GM23338 (cell line): ENCODE results near the gene TTC17. TPM values are rescaled to one million over a fixed set of nuclear protein-coding genes. Genes with fewer than 3 reads are reported as not detected.
"Not testable (repeated sequence)": the region's sequence is repeated elsewhere in the genome, so short reads cannot be mapped to it uniquely, and the experiment has no call there.

Source experiments
- ATAC-seq: fragments of 200-7000 bp; cut with Tn5 transposase; 3 replicates; pipeline ENCODE4 v1.9.1; 2020
- DNase-seq: peaks from one replicate; pipeline ENCODE4 v3.0.0-alpha.2; 2015; ENCODE audit warnings: low spot score
- H2AFZ ChIP-seq: fragments of 200-600 bp; sonication (generic); 2 replicates; pipeline ENCODE4 v1.8.0; 2016; ENCODE audit warnings: antibody characterized with exemption, mild to moderate bottlenecking, moderate library complexity
- H3F3A ChIP-seq: fragments of 200-600 bp; sonication (generic); replicated peaks from 2 replicates; pipeline ENCODE4 v1.8.0; 2017; ENCODE audit warnings: antibody characterized with exemption, mixed run types, low read depth
- H3K27ac ChIP-seq: fragments of 200-600 bp; sonication (generic); 2 replicates; pipeline ENCODE4 v1.6.1; 2016; ENCODE audit warnings: low read depth
- H3K27me3 ChIP-seq: fragments of 200-600 bp; sonication (generic); 2 replicates; pipeline ENCODE4 v1.8.0; 2016; ENCODE audit warnings: mild to moderate bottlenecking, mixed run types, moderate library complexity; ENCODE audit not compliant: insufficient read depth
- H3K36me3 ChIP-seq: fragments of 200-600 bp; sonication (generic); 2 replicates; pipeline ENCODE4 v1.8.0; 2016; ENCODE audit warnings: mild to moderate bottlenecking; ENCODE audit not compliant: insufficient read depth
- H3K4me1 ChIP-seq: fragments of 200-600 bp; sonication (generic); 2 replicates; pipeline ENCODE4 v1.8.0; 2016; ENCODE audit warnings: mild to moderate bottlenecking, moderate library complexity; ENCODE audit not compliant: insufficient read depth
- H3K4me2 ChIP-seq: fragments of 200-600 bp; sonication (generic); 2 replicates; pipeline ENCODE4 v1.7.1; 2017; ENCODE audit warnings: mixed run types
- H3K4me3 ChIP-seq: fragments of 200-600 bp; sonication (generic); 2 replicates; pipeline ENCODE4 v1.6.1; 2016; ENCODE audit warnings: mixed run types
- H3K79me2 ChIP-seq: fragments of 200-600 bp; sonication (generic); replicated peaks from 2 replicates; pipeline ENCODE4 v1.8.0; 2017; ENCODE audit warnings: mild to moderate bottlenecking; ENCODE audit not compliant: insufficient read depth
- H3K9me2 ChIP-seq: fragments of 200-600 bp; sonication (generic); 2 replicates; pipeline ENCODE4 v1.8.0; 2017; ENCODE audit not compliant: insufficient read depth
- H4K20me1 ChIP-seq: fragments of 200-600 bp; sonication (generic); replicated peaks from 2 replicates; pipeline ENCODE4 v1.8.0; 2017; ENCODE audit warnings: mild to moderate bottlenecking; ENCODE audit not compliant: insufficient read depth
- H3K27ac Mint-ChIP-seq: 2 replicates; pipeline ENCODE4 v1.8.0; 2020; ENCODE audit warnings: inconsistent platforms, mild to moderate bottlenecking, moderate library complexity, mixed read lengths
- H3K27me3 Mint-ChIP-seq: 3 replicates; pipeline ENCODE4 v1.8.0; 2022; ENCODE audit warnings: low read depth, mild to moderate bottlenecking, moderate library complexity, mixed read lengths, inconsistent platforms; ENCODE audit not compliant: insufficient read depth, poor library complexity
- H3K36me3 Mint-ChIP-seq: 3 replicates; pipeline ENCODE4 v1.8.0; 2021; ENCODE audit warnings: low read depth, mild to moderate bottlenecking, inconsistent platforms, moderate library complexity, mixed read lengths
- H3K4me1 Mint-ChIP-seq: 3 replicates; pipeline ENCODE4 v1.8.0; 2020; ENCODE audit warnings: mild to moderate bottlenecking, inconsistent platforms, mixed read lengths
- H3K4me3 Mint-ChIP-seq: 3 replicates; pipeline ENCODE4 v1.8.0; 2021; ENCODE audit warnings: moderate library complexity, mild to moderate bottlenecking, inconsistent platforms, mixed read lengths
- H3K9me3 Mint-ChIP-seq: 3 replicates; pipeline ENCODE4 v1.8.0; 2020; ENCODE audit warnings: moderate library complexity, mild to moderate bottlenecking, inconsistent platforms, mixed read lengths
- CREB1 ChIP-seq: fragments of 250-450 bp; sonication (Bioruptor Pico); IDR thresholded peaks from 2 replicates; pipeline ENCODE4 v1.5.0; 2020; ENCODE audit warnings: low read depth, mild to moderate bottlenecking, moderate library complexity
- CTCF ChIP-seq, 2 experiments: fragments of 200-600 bp in 1 of 2; sonication (generic) in 1 of 2; conservative IDR thresholded peaks; 2 replicates each; pipeline versions ENCODE4 v1.5.1 to v1.6.1; 2016 to 2017; ENCODE audit warnings: antibody characterized with exemption in 2 of 2, low read depth in 2 of 2, mild to moderate bottlenecking in 2 of 2, moderate library complexity in 1 of 2
- EZH2 ChIP-seq: fragments of 200-600 bp; sonication (generic); IDR thresholded peaks from one replicate; pipeline ENCODE4 v1.8.0; 2017; ENCODE audit warnings: antibody characterized with exemption, mild to moderate bottlenecking, low read depth; ENCODE audit not compliant: unreplicated experiment
- ZNF114 ChIP-seq: fragments of 250-450 bp; sonication (Bioruptor Pico); IDR thresholded peaks from 2 replicates; pipeline ENCODE4 v1.5.0; 2020; ENCODE audit warnings: mild to moderate bottlenecking, moderate library complexity
- ZNF462 ChIP-seq: fragments of 250-450 bp; sonication (Bioruptor Pico); IDR thresholded peaks from 2 replicates; pipeline ENCODE4 v1.5.0; 2020; ENCODE audit warnings: mild to moderate bottlenecking, moderate library complexity
- polyA plus RNA-seq: library from polyadenylated mRNA; unstranded; fragments of >200 nt; fragmentation: Nextera tagmentation; extraction: Ambion mirVana; gene quantifications from 2 replicates; pipeline ENCODE4 v1.2.1, GENCODE V29; 2016
- total RNA-seq: library from RNA; depleted of rRNA; stranded (reverse); fragments of >200 nt; shearing (Covaris generic); gene quantifications from 2 replicates; pipeline ENCODE4 v1.2.3, GENCODE V29; 2014

The TTC17 gene
- total and polyA plus RNA-seq, 2 experiments from 2014 or later, result 59.3 to 87.9 TPM

- Histone ChIP-seq H3K4me3 (no peak overlapping the region), H3K4me1 (no peaks in the 10 kb centered on the region), H3F3A (no peaks in the 10 kb centered on the region), H3K36me3 (peaks cover 5% of the 10 kb centered on the region; the same call in 1 of the 2 replicates), H4K20me1 (0 out of 2 replicates have a peak, but pooled peaks cover 3% of the 10 kb centered on the region), H3K9me2 (no peaks in the 10 kb centered on the region), H3K27me3 (no peaks in the 10 kb centered on the region), H2AFZ (no peak overlapping the region), H3K79me2 (no peaks in the 10 kb centered on the region), H3K4me2 (no peak overlapping the region), H3K27ac (no peak overlapping the region)
- peaks cover 2% of the 10 kb centered on the region; the same call in 1 of the 3 replicates for H3K9me3 Mint-ChIP-seq
- no peaks in the 10 kb centered on the region for H3K4me1 Mint-ChIP-seq
- no peaks in the 10 kb centered on the region for H3K27me3 Mint-ChIP-seq
- DNase-seq (peak; percentile 59), ATAC-seq (no peak)
- H3K36me3 Mint-ChIP-seq, result peaks cover 24% of the 10 kb centered on the region
- TF ChIP-seq EZH2, result no peak
- peak; percentile 62 to 81 for TF ChIP-seq CTCF (conservative IDR thresholded peaks at IDR 0.05; ENCODE audit: low read depth in 2 of 2)
- no peak overlapping the region for H3K4me3 Mint-ChIP-seq
- H3K27ac Mint-ChIP-seq, result no peak overlapping the region
These were observed 60.7 kb downstream of the TTC17 start for GRCh38 chr11:43419460-43419859.

- H3K4me1 Mint-ChIP-seq, result no peaks in the 10 kb centered on the region
- Histone ChIP-seq H2AFZ (no peak overlapping the region), H3K79me2 (no peaks in the 10 kb centered on the region), H3K4me1 (no peaks in the 10 kb centered on the region), H4K20me1 (no peaks in the 10 kb centered on the region), H3K27ac (no peak overlapping the region; the same call in 1 of the 2 replicates), H3K9me2 (no peaks in the 10 kb centered on the region), H3K27me3 (no peaks in the 10 kb centered on the region), H3K36me3 (no peaks in the 10 kb centered on the region), H3F3A (no peaks in the 10 kb centered on the region), H3K4me2 (no peak overlapping the region), H3K4me3 (no peak overlapping the region)
- ATAC-seq (no peak), DNase-seq (no peak)
- no peak overlapping the region for H3K4me3 Mint-ChIP-seq
- TF ChIP-seq ZNF114 (CRISPR knock-in tag), result no peak
- TF ChIP-seq ZNF462 (CRISPR knock-in tag), result no peak
- TF ChIP-seq CREB1 (CRISPR knock-in tag), result no peak
- no peak for TF ChIP-seq CTCF (conservative IDR thresholded peaks at IDR 0.05; ENCODE audit: low read depth in 2 of 2)
- H3K9me3 Mint-ChIP-seq, result no peaks in the 10 kb centered on the region
- H3K27ac Mint-ChIP-seq, result no peak overlapping the region
- no peaks in the 10 kb centered on the region for H3K27me3 Mint-ChIP-seq
- peaks cover 6% of the 10 kb centered on the region; the same call in 2 of the 3 replicates for H3K36me3 Mint-ChIP-seq
These were observed 69.3 kb downstream of the TTC17 start for GRCh38 chr11:43427971-43428370.

- H3K4me3 Mint-ChIP-seq, ATAC-seq, H3K79me2 ChIP-seq, H3F3A ChIP-seq, H3K27ac ChIP-seq, H3K9me3 Mint-ChIP-seq, DNase-seq, H3K4me1 ChIP-seq, H4K20me1 ChIP-seq, H3K4me1 Mint-ChIP-seq, H3K27me3 Mint-ChIP-seq, H3K9me2 ChIP-seq, H3K27ac Mint-ChIP-seq, H3K4me3 ChIP-seq, H3K4me2 ChIP-seq, H3K27me3 ChIP-seq, H3K36me3 Mint-ChIP-seq, H2AFZ ChIP-seq, H3K36me3 ChIP-seq: not testable (repeated sequence)
These were observed 72.2 kb downstream of the TTC17 start for GRCh38 chr11:43430916-43431315.
